Lower leg skin (tissue), 4 donors: ENCODE measurements around the gene CXCL12. TPM values are rescaled to one million over a fixed set of nuclear protein-coding genes. Genes with fewer than 3 reads are reported as not detected.

Experiments
- DNase-seq, 2 donors: peaks; one replicate each; pipeline ENCODE4 v3.0.0-alpha.2; 2019; ENCODE audit warnings: low spot score in 2 of 2
- H3K4me3 ChIP-seq: fragments of 200-600 bp; sonication (generic); 2 replicates; pipeline ENCODE4 v1.5.1; 2017; ENCODE audit warnings: mild to moderate bottlenecking, low read depth; ENCODE audit not compliant: poor library complexity, severe bottlenecking
- POLR2A ChIP-seq, 2 donors: fragments of 450-650 bp; IDR thresholded peaks; one replicate each; pipeline ENCODE4 v1.6.1; 2016 to 2017; ENCODE audit warnings: antibody characterized with exemption in 2 of 2, mild to moderate bottlenecking in 1 of 2, moderate library complexity in 1 of 2
- WGBS, 2 donors: methylation state at CpG; one replicate each; pipeline ENCODE4 v1.1.5; 2018; 5-methylcytosine and 5-hydroxymethylcytosine counted together
- intact Hi-C: fragments of 100-400 bp; cut with DNase I; formaldehyde crosslinking; loops from one replicate; pipeline ENCODE4 v1.15.0; 2023; ENCODE audit warnings: low total_unique reads
- total RNA-seq, 4 donors: library from RNA; depleted of rRNA; stranded (reverse); fragments of >200 nt; gene quantifications; one replicate each; pipeline ENCODE4 v1.1.0, GENCODE V29; 2016
- TF ChIP-seq, protein P1 (sequence below), 3 donors: fragments of 450-650 bp; IDR thresholded peaks; one replicate each; pipeline ENCODE4 v1.5.1; 2016; ENCODE audit warnings: antibody characterized with exemption in 3 of 3, mild to moderate bottlenecking in 3 of 3, moderate library complexity in 2 of 3

The CXCL12 gene
- total RNA-seq, 4 donors from 2014 or later: 4.9 to 36.2 (median 21.1) TPM

DNA sequence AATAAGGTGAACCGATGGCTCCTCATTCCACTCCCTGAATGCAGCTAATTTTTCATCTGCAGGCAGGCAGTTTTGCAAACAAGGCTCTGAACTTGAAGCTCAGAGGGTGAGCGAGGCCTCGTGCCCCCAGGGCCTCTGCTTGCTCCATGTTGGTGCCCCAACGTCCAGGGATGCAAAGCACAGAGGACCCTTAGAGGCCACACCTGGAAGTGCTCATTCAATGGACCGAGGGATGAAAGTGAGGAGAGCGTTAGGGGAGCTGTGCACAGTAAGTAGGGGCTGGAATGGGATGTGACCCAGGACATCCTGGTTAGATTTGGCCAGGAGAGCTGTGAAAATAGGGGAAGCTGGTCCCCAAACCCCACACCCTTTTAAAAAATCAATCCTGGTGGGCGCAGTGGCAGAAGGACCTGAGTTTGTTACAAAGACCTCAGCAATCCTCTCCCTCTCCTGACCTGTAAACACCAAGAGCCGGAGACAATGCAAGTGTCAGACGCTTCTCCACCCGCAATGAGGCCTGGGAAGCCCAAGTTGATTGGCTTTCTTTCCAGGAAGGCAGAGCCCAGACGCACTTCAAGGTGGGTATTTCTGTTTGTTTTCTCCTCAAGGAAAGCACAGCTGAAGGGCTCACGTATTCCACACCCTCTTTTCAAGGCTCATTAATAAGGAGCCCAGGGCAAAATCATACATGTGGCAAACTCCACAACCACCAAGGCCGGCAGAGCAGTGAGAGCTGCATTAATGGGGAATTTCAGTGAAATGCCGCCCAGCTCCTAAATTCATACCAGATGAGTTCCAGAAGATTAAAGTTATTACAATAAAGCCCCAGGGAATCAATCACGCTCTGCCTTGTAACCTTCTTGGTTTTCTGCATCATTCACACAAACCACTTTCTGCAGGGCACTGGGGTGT is 14.1 kb upstream of the CXCL12 start:
- intact Hi-C loops: no loop called here
- no peak overlapping the region for H3K4me3 ChIP-seq
- no peak for TF ChIP-seq POLR2A (IDR thresholded peaks at IDR 0.05)
- TF ChIP-seq, protein P1, sequence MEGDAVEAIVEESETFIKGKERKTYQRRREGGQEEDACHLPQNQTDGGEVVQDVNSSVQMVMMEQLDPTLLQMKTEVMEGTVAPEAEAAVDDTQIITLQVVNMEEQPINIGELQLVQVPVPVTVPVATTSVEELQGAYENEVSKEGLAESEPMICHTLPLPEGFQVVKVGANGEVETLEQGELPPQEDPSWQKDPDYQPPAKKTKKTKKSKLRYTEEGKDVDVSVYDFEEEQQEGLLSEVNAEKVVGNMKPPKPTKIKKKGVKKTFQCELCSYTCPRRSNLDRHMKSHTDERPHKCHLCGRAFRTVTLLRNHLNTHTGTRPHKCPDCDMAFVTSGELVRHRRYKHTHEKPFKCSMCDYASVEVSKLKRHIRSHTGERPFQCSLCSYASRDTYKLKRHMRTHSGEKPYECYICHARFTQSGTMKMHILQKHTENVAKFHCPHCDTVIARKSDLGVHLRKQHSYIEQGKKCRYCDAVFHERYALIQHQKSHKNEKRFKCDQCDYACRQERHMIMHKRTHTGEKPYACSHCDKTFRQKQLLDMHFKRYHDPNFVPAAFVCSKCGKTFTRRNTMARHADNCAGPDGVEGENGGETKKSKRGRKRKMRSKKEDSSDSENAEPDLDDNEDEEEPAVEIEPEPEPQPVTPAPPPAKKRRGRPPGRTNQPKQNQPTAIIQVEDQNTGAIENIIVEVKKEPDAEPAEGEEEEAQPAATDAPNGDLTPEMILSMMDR (IDR thresholded peaks at IDR 0.05): no peak
- 54 to 62% methylated on average over 15 of the region's 15 CpGs for WGBS, 2 donors
- peak in 1 of 2 donors; percentile 50 for DNase-seq

DNA sequence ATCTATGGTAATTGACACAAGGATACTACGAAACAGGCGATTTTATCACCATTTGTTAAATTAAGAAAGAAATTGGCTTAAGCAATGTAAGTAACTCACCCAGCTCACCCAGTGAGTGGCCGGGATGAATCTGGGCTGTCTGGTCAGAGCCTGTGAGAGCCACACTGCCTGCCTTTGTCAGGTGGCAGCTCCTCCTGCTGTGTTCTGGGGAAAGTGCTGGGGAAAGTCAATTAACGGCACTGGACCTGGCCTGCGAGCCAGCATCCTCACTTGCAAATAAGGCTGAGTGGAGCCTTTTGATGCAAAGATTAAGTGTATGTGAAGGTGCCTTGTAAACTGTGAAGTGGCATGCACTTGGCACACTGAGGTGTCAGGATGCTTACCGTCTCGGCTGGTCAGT is 13.4 kb upstream of the CXCL12 start:
- no peak overlapping the region for H3K4me3 ChIP-seq
- intact Hi-C loops: no loop called here
- peak in 1 of 2 donors; percentile 49 for DNase-seq
- TF ChIP-seq, protein P1 (IDR thresholded peaks at IDR 0.05): no peak
- TF ChIP-seq POLR2A (IDR thresholded peaks at IDR 0.05): no peak
- 67 to 68% methylated on average over 7 of the region's 7 CpGs for WGBS, 2 donors

DNA sequence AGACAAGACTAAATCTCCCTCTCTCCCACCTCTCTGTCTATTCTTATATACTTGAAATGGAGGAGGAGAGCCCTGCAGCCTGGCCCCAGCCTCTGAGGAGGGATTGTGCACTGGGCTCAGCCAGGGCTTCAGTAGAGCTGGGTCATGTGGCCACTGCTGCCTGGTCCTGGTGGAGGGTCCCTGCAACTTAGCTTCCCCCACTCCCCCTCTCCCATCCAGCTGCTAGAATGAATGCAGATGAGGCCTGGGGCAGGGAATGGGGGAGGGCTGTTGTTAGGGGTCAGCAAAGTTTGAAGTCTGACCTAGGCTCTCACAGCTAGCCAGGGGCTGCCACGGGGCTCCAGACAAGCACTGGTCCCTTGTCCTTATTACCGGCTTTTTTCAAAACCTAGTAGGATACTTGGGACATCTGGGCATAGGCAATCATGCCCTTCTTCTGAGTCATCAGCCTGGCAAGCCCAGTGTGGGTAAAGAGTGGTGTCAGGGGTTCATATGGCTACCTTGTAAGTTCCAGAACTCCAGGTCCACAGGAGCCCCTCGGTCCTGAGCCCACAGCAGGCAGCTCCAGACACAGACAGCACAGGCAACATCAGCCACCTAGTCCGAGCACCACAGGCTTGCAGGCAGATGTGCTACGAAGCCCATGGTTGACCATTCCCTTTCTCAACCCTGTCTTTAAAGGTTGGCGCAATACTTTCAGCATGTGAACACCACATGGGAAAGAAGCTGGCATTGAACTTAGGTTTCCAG is 12.8 kb upstream of the CXCL12 start:
- intact Hi-C loops: no loop called here
- DNase-seq: peak in 1 of 2 donors; percentile 72

DNA sequence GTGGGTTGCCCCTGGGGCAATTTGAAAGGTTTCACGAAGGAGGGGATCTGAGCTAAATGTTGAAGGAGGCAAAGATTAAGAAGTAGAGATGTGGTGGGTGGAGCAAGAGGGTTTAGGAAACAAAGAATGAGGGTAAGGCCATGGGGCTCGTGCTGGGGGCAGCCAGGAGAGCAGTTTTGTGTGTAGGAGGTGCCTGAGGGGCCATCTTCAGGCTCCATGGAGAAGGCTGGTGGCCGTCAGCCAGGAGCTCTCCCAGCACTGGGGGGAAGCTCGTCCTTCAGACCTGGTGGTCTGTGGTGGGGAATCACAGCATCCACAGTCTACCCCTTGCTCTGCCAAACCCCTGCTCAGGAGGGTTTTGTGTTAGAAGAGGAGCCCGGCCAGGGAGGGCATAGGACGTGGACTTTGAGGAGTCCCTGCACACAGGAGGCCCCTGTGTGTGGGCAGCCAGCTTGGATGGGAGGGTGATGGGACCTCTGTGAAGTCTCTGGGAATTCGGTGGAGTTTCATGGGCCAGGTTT is 11.8 kb upstream of the CXCL12 start:
- no peak for TF ChIP-seq POLR2A (IDR thresholded peaks at IDR 0.05)
- TF ChIP-seq, protein P1 (IDR thresholded peaks at IDR 0.05): no peak
- no peak overlapping the region for H3K4me3 ChIP-seq
- intact Hi-C loops: no loop called here
- 77 to 84% methylated on average over 7 of the region's 7 CpGs for WGBS, 2 donors
- DNase-seq: no peak

More for the DNA sequence above, 12.8 kb upstream of the CXCL12 start:
- H3K4me3 ChIP-seq: no peak overlapping the region
- 85 to 86% methylated on average over 6 of the region's 6 CpGs for WGBS, 2 donors
- TF ChIP-seq, protein P1 (IDR thresholded peaks at IDR 0.05): no peak
- TF ChIP-seq POLR2A (IDR thresholded peaks at IDR 0.05): no peak

DNA sequence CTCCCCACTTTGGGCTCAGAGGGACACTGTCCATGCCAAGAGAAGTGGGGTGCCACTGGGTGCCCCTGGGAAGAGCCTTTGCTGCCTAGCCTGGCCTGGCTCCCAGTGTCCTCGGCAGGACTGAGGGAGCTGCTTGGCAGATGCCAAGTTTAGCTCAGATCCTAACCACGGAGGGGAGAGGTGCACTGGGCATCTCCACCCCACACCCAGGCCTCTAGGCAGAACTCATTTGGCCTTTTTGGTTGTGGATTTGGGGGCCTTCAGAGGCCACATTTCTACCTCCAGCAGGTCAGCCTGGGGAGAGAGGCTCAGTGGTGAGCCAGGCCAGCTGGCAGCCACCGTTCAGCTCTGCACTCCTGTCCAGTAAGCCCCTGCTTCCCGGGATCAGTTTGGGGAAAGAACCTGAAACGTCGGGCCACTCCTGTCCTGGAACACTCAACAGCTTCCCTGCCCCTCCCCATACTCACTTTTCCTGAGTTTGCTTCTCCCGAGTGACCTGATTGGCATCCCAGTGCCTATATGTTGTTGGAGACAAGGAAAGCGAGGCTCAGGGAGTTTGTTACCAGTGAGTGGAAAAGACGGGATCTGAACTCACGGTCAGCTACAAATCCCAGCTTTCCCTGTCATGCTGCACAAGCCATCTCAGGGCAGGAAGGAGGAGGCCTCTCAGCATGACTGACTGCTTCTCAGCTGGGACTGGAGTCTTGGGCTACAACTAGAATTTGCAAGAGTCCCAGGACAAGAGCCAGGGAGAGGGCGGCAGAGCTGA is 11.2 kb upstream of the CXCL12 start:
- intact Hi-C loops: no loop called here
- peak in 1 of 2 donors; percentile 80 for DNase-seq
- WGBS, 2 donors: 83 to 87% methylated on average over 11 of the region's 11 CpGs
- H3K4me3 ChIP-seq: no peak overlapping the region
- TF ChIP-seq, protein P1 (IDR thresholded peaks at IDR 0.05): no peak
- no peak for TF ChIP-seq POLR2A (IDR thresholded peaks at IDR 0.05)
